GM12878 (cell line): Measurements from ENCODE around the gene XIRP1. TPM values are rescaled to one million over a fixed set of nuclear protein-coding genes. Genes with fewer than 3 reads are reported as not detected.

Source experiments
- ATAC-seq: fragments of 200-7000 bp; cut with Tn5 transposase; 3 replicates; pipeline ENCODE4 v1.9.1; 2020; ENCODE audit warnings: mild to moderate bottlenecking, moderate library complexity
- BruUV-seq: library from RNA; stranded (reverse); fragments of 400-500 nt; replicated peaks from 2 replicates; lab custom pipeline; 2021; lab: Mats Ljungman, UMichigan
- CTCF ChIA-PET: fragments of 300-600 bp; sonication (Branson Sonifier 250); formaldehyde crosslinking; extraction: SDS; loops from one replicate; lab custom pipeline; 2021; ENCODE audit warnings: inconsistent platforms; lab: Yijun Ruan, JAX
- POLR2A ChIA-PET: fragments of 350-600 bp; formaldehyde crosslinking; extraction: SDS; loops from one replicate; lab custom pipeline; 2021; ENCODE audit warnings: inconsistent platforms; lab: Charles Lee
- RAD21 ChIA-PET: fragments of 300-600 bp; sonication (Branson Sonifier 250); formaldehyde crosslinking; loops from one replicate; lab custom pipeline; 2023; ENCODE audit warnings: antibody characterized with exemption; ENCODE audit not compliant: unreplicated experiment; lab: Charles Lee
- SMC1A ChIA-PET: fragments of 300-600 bp; sonication (Branson Sonifier 250); formaldehyde crosslinking; loops from one replicate; lab custom pipeline; 2023; ENCODE audit not compliant: unreplicated experiment, uncharacterized antibody; lab: Charles Lee
- DNase-seq: peaks from one replicate; pipeline ENCODE4 v3.0.0-alpha.2; 2011; ENCODE audit warnings: low read depth, low spot score
- FAIRE-seq: peaks from 3 replicates; lab custom pipeline; 2011; peaks lifted over from hg19 to GRCh38; lab: Jason Lieb, UNC
- H2AFZ ChIP-seq: 2 replicates; pipeline ENCODE4 v1.6.0; 2011; ENCODE audit warnings: low read depth, low read length, control low read depth; ENCODE audit not compliant: control insufficient read depth
- H3K27ac ChIP-seq: 2 replicates; pipeline ENCODE4 v1.5.1; 2011; ENCODE audit warnings: control low read depth; ENCODE audit not compliant: control insufficient read depth, insufficient read depth
- H3K27me3 ChIP-seq, 2 experiments: replicated peaks in 1 of 2; 2 replicates each; pipeline versions ENCODE4 v1.6.0 to v1.6.1; 2011; ENCODE audit warnings: low read length in 1 of 2; ENCODE audit not compliant: control insufficient read depth in 2 of 2, insufficient read depth in 2 of 2
- H3K36me3 ChIP-seq, 2 experiments: 2 replicates each; pipeline ENCODE4 v1.5.1; 2011; ENCODE audit warnings: low read length in 1 of 2; ENCODE audit not compliant: control insufficient read depth in 2 of 2, insufficient read depth in 2 of 2
- H3K4me1 ChIP-seq: 2 replicates; pipeline ENCODE4 v1.6.1; 2011; ENCODE audit warnings: mild to moderate bottlenecking, low read length, moderate library complexity, mixed read lengths; ENCODE audit not compliant: control insufficient read depth, insufficient read depth
- H3K4me2 ChIP-seq: 2 replicates; pipeline ENCODE4 v1.6.0; 2011; ENCODE audit warnings: control low read depth; ENCODE audit not compliant: control insufficient read depth, insufficient read depth
- H3K4me3 ChIP-seq: fragments of 200-600 bp; sonication (generic); 2 replicates; pipeline ENCODE4 v1.5.1; 2016
- H3K79me2 ChIP-seq: 2 replicates; pipeline ENCODE4 v1.6.0; 2011; ENCODE audit warnings: low read length; ENCODE audit not compliant: control insufficient read depth, insufficient read depth
- H3K9ac ChIP-seq: 2 replicates; pipeline ENCODE4 v1.8.0; 2011; ENCODE audit warnings: low read length, control low read depth, mixed read lengths; ENCODE audit not compliant: control insufficient read depth, insufficient read depth
- H3K9me3 ChIP-seq: replicated peaks from 3 replicates; pipeline ENCODE4 v1.5.1; 2011; ENCODE audit warnings: mild to moderate bottlenecking, low read length; ENCODE audit not compliant: control insufficient read depth, insufficient read depth
- H4K20me1 ChIP-seq: 2 replicates; pipeline ENCODE4 v1.6.0; 2011; ENCODE audit not compliant: control insufficient read depth, insufficient read depth
- MYB ChIP-seq: fragments of 150-350 bp; IDR thresholded peaks from 2 replicates; pipeline ENCODE4 v1.6.1; 2014; ENCODE audit warnings: mild to moderate bottlenecking, low read depth, low read length, borderline replicate concordance
- NFXL1 ChIP-seq: fragments of 450-650 bp; IDR thresholded peaks from 2 replicates; pipeline ENCODE4 v1.6.1; 2017; ENCODE audit warnings: antibody characterized with exemption, mild to moderate bottlenecking, borderline replicate concordance
- POLR2AphosphoS5 ChIP-seq: IDR thresholded peaks from 2 replicates; pipeline ENCODE4 v1.6.1; 2011; ENCODE audit warnings: mild to moderate bottlenecking, low read length, inconsistent platforms
- RAD51 ChIP-seq: fragments of 450-650 bp; IDR thresholded peaks from 2 replicates; pipeline ENCODE4 v1.6.1; 2016; ENCODE audit warnings: moderate library complexity, mild to moderate bottlenecking, inconsistent platforms
- SMARCA5 ChIP-seq: fragments of 450-650 bp; IDR thresholded peaks from 2 replicates; pipeline ENCODE4 v1.6.1; 2017; ENCODE audit warnings: mild to moderate bottlenecking
- ZNF24 ChIP-seq: fragments of 450-650 bp; IDR thresholded peaks from 2 replicates; pipeline ENCODE4 v1.6.1; 2017; ENCODE audit warnings: antibody characterized with exemption, mild to moderate bottlenecking
- ZNF274 ChIP-seq: IDR thresholded peaks from one replicate; pipeline ENCODE4 v1.8.0; 2011; ENCODE audit not compliant: insufficient read length, insufficient read depth
- WGBS: methylation state at CpG from one replicate; pipeline ENCODE4 v1.1.6; 2016; ENCODE audit warnings: low lambda C conversion rate; ENCODE audit not compliant: insufficient replicate concordance, insufficient coverage; ENCODE audit errors: missing lambda C conversion rate; 5-methylcytosine and 5-hydroxymethylcytosine counted together
- in situ Hi-C: fragments of 300-500 bp; cut with MboI; formaldehyde crosslinking; loops from 9 replicates; pipeline ENCODE4 v1.14.3; 2018; ENCODE audit warnings: mixed read lengths
- intact Hi-C: fragments of 100-400 bp; cut with micrococcal nuclease; formaldehyde crosslinking; loops from one replicate; pipeline ENCODE4 v1.14.2; 2022; ENCODE audit not compliant: unreplicated experiment
- polyA plus RNA-seq, 11 experiments: library from polyadenylated mRNA; depleted of rRNA in 4 of 11; unstranded in 6 of 11; stranded (reverse) in 5 of 11; fragments of >200 nt; fragmentation: Nextera tagmentation in 4 of 11; fragmentation: Illumina TruSeq in 1 of 11; extraction: Ambion mirVana in 4 of 11; extraction: Trizol in 1 of 11; gene quantifications; 1 replicate in 1 of 11; 2 replicates in 10 of 11; pipeline versions ENCODE4 v1.2.1 to v1.2.3, GENCODE V29; 2011 to 2016; ENCODE audit warnings: inconsistent platforms in 2 of 11, missing spikeins in 2 of 11, low read depth in 1 of 11
- total RNA-seq, 4 experiments: library from RNA; depleted of rRNA in 3 of 4; stranded (reverse); fragments of >200 nt in 3 of 4; fragmentation: Illumina TruSeq in 1 of 4; extraction: Trizol in 1 of 4; gene quantifications; 2 replicates each; pipeline versions ENCODE4 v1.2.1 to v1.2.3, GENCODE V29; 2013 to 2021
- TF ChIP-seq, protein P1 (sequence below): fragments of 450-650 bp; IDR thresholded peaks from 2 replicates; pipeline ENCODE4 v1.6.1; 2017; ENCODE audit warnings: mild to moderate bottlenecking
- TF ChIP-seq, protein P2 (sequence below): IDR thresholded peaks from 2 replicates; pipeline ENCODE4 v1.6.1; 2011; ENCODE audit warnings: borderline replicate concordance, low read depth, mild to moderate bottlenecking, moderate library complexity, low read length; ENCODE audit not compliant: insufficient read depth, poor library complexity, severe bottlenecking

Gene XIRP1
- total and polyA plus RNA-seq, 10 of the 15 experiments (the other 5 are each of a cell fraction or from before 2014, with no cell fraction given) = 0.03 to 0.38 (median 0.08) TPM; not detected in 1

DNA sequence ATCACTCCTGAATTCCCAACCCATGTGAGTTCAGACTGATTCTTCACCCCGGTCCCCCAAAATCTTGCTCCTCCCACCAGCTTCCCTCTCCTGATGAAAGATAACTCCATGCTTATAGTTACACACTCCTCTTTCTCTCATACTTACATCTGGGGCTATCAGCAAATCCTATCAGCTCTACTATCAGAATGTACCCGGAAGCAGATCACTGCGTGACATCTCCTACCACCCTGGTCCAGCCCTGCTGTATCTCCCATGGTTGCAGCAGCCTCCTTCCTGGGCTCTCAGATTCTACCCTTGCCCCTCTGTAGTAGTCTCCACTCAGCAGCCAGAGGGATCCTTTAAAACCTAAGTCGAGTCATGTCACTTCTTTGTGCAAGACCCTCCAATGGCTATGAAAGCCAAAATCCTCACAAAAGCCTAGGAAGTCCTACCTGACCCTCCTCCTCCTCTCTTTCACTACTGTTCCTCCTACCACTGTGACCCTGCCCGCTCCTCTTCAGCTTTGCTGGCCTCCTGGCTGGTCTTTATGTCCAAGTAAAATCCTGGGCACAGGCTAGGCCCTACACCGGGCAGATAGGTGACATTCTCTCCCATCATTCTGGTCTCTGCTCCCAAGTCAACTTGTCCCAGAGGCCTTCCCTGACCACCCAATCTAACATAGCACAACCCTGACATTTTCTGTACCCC lies 16.2 kb downstream of the XIRP1 start:
- H3K4me1 ChIP-seq = peaks cover 12% of the 10 kb centered on the region
- H4K20me1 ChIP-seq = no peaks in the 10 kb centered on the region
- FAIRE-seq (no peak), DNase-seq (no peak), ATAC-seq (no peak)
- H3K27me3 ChIP-seq = no peaks in the 10 kb centered on the region
- H3K4me3 ChIP-seq = no peak overlapping the region
- no TSS peak for BruUV-seq
- RAD21 ChIA-PET = interaction anchor here (0.8 kb wide), 1 partner anchor 9 kb away, joined by 3 read pairs; no protein-coding TSS in a partner anchor
- H3K9me3 ChIP-seq = no peaks in the 10 kb centered on the region
- H3K9ac ChIP-seq = no peak overlapping the region
- CTCF ChIA-PET = interaction anchor here (0.6 to 5.0 kb wide), 4 partner anchors 27 to 177 kb away, joined by 3 to 39 read pairs (median 16); no protein-coding TSS in a partner anchor
- intact Hi-C loops = no loop called here
- no peak overlapping the region for H2AFZ ChIP-seq
- H3K36me3 ChIP-seq = no peaks in the 10 kb centered on the region
- no peak overlapping the region for H3K27ac ChIP-seq
- WGBS = 75% methylated on average over 6 of the region's 6 CpGs
- SMC1A ChIA-PET = interaction anchor here (1.2 to 5.2 kb wide), 4 partner anchors 21 to 119 kb away, joined by 3 to 34 read pairs (median 3); no protein-coding TSS in a partner anchor
- POLR2A ChIA-PET = interaction anchor here (0.6 kb wide), 1 partner anchor 110 kb away, joined by 4 read pairs; no protein-coding TSS in a partner anchor
- no peaks in the 10 kb centered on the region for H3K79me2 ChIP-seq
- in situ Hi-C loops = no loop called here
- TF ChIP-seq SMARCA5 (no peak), RAD51 (no peak), POLR2AphosphoS5 (no peak), ZNF24 (no peak), MYB (no peak), NFXL1 (no peak), ZNF274 (no peak)
- TF ChIP-seq, protein P1, sequence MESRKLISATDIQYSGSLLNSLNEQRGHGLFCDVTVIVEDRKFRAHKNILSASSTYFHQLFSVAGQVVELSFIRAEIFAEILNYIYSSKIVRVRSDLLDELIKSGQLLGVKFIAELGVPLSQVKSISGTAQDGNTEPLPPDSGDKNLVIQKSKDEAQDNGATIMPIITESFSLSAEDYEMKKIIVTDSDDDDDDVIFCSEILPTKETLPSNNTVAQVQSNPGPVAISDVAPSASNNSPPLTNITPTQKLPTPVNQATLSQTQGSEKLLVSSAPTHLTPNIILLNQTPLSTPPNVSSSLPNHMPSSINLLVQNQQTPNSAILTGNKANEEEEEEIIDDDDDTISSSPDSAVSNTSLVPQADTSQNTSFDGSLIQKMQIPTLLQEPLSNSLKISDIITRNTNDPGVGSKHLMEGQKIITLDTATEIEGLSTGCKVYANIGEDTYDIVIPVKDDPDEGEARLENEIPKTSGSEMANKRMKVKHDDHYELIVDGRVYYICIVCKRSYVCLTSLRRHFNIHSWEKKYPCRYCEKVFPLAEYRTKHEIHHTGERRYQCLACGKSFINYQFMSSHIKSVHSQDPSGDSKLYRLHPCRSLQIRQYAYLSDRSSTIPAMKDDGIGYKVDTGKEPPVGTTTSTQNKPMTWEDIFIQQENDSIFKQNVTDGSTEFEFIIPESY = no peak
- TF ChIP-seq, protein P2, sequence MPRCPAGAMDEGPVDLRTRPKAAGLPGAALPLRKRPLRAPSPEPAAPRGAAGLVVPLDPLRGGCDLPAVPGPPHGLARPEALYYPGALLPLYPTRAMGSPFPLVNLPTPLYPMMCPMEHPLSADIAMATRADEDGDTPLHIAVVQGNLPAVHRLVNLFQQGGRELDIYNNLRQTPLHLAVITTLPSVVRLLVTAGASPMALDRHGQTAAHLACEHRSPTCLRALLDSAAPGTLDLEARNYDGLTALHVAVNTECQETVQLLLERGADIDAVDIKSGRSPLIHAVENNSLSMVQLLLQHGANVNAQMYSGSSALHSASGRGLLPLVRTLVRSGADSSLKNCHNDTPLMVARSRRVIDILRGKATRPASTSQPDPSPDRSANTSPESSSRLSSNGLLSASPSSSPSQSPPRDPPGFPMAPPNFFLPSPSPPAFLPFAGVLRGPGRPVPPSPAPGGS = no peak
- TF ChIP-seq, all 136 proteins: peak for 0
- no peak overlapping the region for H3K4me2 ChIP-seq
